GM12874 (cell line): ENCODE measurements around the gene PDE4D.

Experiments
- TF ChIP-seq, protein P1 (sequence below): IDR thresholded peaks from 2 replicates; pipeline ENCODE4 v1.5.1; 2011; ENCODE audit warnings: low read depth, mild to moderate bottlenecking, control low read depth, low read length, moderate library complexity; ENCODE audit not compliant: insufficient read depth

The PDE4D gene

DNA sequence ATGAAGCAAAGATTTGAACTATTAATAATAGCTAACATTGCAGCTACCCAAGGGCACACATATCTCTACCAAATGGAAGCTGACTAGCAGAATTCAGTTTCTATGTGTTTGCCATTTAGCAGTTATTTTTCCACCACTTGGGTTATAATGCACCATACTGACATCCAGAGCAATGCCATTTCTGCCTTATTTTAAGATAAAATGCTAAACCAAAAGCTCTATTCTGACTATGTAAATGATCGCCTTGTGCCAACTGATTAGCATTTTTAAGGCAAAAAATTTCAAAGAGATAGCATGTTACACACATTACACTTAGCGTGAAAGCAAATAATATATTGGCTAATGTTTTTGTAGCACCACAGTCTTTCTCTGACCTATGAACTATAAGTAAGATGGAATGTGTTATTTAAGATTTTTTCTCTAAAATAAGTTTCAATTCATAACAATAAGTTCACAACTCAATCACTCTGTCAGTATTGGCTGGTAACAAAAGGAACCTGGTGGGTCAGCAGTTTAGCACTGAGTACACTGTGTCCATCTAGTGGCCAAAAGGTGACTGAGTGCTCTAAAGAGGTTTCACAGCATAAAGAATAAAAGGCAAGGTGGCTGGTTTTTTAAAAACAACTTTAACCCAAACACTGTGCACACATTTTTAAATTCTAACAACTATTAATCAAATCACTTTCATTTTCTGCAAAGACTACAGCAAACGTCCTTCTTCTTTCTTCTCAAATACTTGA lies 443.5 kb downstream of the PDE4D start:
- TF ChIP-seq, protein P1, sequence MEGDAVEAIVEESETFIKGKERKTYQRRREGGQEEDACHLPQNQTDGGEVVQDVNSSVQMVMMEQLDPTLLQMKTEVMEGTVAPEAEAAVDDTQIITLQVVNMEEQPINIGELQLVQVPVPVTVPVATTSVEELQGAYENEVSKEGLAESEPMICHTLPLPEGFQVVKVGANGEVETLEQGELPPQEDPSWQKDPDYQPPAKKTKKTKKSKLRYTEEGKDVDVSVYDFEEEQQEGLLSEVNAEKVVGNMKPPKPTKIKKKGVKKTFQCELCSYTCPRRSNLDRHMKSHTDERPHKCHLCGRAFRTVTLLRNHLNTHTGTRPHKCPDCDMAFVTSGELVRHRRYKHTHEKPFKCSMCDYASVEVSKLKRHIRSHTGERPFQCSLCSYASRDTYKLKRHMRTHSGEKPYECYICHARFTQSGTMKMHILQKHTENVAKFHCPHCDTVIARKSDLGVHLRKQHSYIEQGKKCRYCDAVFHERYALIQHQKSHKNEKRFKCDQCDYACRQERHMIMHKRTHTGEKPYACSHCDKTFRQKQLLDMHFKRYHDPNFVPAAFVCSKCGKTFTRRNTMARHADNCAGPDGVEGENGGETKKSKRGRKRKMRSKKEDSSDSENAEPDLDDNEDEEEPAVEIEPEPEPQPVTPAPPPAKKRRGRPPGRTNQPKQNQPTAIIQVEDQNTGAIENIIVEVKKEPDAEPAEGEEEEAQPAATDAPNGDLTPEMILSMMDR, result no peak

DNA sequence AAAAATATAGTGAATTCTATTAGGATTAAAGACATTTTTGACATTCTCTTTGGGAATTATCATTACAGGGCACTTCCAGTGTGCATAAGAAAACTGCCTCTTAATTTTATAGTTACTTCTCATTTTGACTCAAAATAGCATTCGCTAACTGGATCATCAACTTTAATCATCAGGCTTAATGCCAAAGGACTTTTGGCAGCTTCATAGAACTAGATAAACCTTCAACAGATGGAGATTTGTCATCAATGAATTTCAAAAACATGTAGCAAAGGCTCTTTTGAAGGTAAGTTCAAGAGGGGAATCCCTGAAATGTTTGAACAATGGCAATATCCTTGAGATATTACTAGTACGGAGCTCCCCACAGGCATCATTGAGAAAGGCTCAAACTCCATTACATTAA lies 447.2 kb downstream of the PDE4D start:
- TF ChIP-seq, protein P1, result no peak

DNA sequence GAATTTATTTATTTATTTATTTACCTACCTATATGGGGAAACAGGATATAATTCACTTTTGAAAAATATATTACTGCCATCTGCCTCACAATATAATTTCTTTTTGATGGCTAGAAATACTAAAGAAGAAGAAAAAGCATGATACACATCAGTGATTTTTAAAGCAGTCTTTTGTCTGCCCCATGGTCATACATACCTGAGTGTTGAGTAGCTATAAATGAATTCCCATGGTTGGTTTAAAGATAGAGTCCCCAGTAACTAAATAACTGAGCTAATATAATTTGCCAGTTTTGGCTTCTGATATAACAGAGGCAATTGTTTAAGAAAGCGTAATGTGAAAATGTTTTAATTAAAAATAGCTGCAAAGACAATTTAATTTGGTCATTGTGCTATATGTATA lies 447.8 kb downstream of the PDE4D start:
- TF ChIP-seq, protein P1, result no peak

DNA sequence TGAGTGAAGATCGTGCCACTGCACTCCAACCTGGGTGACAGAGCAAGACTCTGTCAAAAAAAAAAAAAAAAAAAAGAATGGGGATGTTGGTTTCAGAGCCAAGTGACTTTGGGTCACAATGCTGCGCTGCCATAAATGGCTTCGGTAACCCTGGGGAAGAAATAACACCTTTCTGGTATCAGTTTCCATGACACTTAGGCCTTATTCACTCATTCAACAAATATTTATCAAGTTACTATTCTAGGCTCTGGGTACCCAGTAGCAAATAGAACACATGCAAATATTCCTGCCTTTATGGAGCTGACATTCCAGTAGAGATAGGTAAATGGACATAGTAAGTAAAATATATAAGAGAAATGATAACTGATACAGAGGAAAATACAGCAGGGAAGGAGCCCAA lies 454.2 kb downstream of the PDE4D start:
- TF ChIP-seq, protein P1, result no peak

DNA sequence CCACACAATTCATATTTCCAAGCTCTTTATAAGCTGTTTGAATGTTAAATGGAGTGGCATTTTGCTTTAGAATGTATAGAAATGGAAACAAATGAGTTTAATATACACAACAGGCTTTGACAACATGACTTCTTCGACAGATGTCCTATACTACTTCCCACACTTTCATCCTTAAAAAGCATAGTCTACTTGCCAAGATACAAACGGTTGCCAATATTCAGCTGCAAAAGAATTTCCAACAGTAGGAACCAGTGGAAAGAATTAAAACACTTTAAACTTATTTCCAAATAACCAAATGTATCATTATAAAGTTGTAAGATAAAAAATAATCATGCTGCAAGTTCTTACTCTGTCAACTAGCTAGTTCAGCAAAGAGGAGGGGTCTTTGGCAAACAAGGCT lies 456.4 kb downstream of the PDE4D start:
- TF ChIP-seq, protein P1, result no peak

DNA sequence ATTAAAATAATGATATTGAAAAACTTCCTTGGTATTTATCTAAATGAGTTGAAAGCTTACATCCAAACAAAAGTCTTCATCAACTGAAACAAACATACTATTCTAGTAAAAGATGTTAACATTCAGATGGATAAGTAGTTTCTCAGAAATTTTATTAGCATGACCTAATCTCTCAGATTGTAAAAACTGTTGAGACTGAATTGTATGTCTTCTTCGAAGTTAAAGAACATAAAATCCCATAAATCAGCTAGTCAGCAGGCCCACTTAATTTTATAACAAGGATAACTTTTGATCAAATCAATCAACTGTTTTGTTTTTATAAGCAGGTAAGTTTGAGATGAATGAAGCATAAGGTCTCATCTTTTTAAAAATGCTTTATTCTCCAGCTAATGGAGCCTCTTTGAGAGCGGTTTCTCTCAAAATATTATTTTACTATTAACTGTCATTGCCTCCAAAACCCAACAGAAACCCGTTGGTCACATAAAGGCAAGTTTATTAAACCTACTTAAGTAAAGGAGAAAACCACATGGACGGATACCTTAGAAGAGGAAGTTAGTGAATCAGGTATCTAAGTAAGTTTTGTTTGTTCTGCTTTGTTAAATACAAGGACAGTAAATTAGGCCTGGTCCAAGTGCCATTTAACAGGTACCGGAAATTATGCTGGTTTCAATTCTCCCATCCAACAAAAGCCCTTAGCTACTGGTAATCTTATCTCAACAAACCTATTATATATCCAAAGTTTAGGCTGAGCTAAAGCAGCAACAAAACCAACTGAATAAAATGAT lies 457.0 kb downstream of the PDE4D start:
- TF ChIP-seq, protein P1, result no peak

DNA sequence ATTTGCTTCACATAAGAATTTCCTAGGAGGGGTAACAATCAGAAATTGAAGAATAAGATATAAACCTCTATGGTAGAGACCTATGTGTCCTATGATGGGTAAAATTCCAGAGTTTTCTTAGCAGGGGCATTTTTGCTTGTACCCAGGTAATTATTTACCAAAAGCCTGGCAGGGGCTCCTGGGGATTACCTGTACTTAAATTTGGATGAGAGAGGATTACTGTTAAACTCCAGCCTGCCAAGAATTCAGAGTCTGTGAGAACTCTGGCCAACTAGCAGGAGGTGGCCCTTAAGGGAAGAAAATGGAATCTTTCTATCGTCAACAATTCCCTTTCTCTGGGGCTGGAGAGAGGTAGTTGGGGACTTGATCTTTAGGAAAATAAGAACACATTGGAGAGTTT lies 460.4 kb downstream of the PDE4D start:
- TF ChIP-seq, protein P1, result no peak
